AG04450 (cell line): ENCODE measurements around the gene MS4A10. TPM values are rescaled to one million over a fixed set of nuclear protein-coding genes. Genes with fewer than 3 reads are reported as not detected.

Experiments
- CTCF ChIA-PET: fragments of 300-600, 350-600 bp; formaldehyde crosslinking; extraction: SDS; loops from one replicate; lab custom pipeline; 2022; ENCODE audit warnings: antibody characterized with exemption, inconsistent platforms; lab: Charles Lee
- POLR2A ChIA-PET: fragments of 350-600 bp; formaldehyde crosslinking; extraction: SDS; loops from one replicate; lab custom pipeline; 2021; ENCODE audit warnings: antibody characterized with exemption, inconsistent platforms; lab: Yijun Ruan, JAX
- DNase-seq: peaks from one replicate; pipeline ENCODE4 v3.0.0-alpha.2; 2011; ENCODE audit warnings: low read depth, low spot score
- H3K27ac ChIP-seq: one replicate; pipeline ENCODE4 v1.5.1; 2012; ENCODE audit warnings: low read depth, low read length, control low read depth
- H3K27me3 ChIP-seq: one replicate; pipeline ENCODE4 v1.6.0; 2012; ENCODE audit warnings: low read length; ENCODE audit not compliant: control insufficient read depth, insufficient read depth
- H3K4me3 ChIP-seq: 2 replicates; pipeline ENCODE4 v1.5.1; 2011; ENCODE audit warnings: mild to moderate bottlenecking, low read depth, low read length, control low read depth
- H3K9me3 ChIP-seq: 2 replicates; pipeline ENCODE4 v1.5.1; 2012; ENCODE audit warnings: low read length; ENCODE audit not compliant: control insufficient read depth, insufficient read depth
- CTCF ChIP-seq: IDR thresholded peaks from 2 replicates; pipeline ENCODE4 v1.5.1; 2011; ENCODE audit warnings: low read depth, low read length, control low read depth, inconsistent platforms
- polyA plus RNA-seq: library from polyadenylated mRNA; depleted of rRNA; stranded (reverse); fragments of >200 nt; gene quantifications from 2 replicates; pipeline ENCODE4 v1.2.3, GENCODE V29; 2011

The MS4A10 gene
- polyA plus RNA-seq, 1 experiment = not detected

GRCh38 chr11:60765355-60765754, 19.8 kb upstream of the MS4A10 start:
- Histone ChIP-seq H3K9me3 (no peaks in the 10 kb centered on the region; the same call in 1 of the 2 replicates), H3K27ac (no peak overlapping the region), H3K27me3 (peaks cover 6% of the 10 kb centered on the region), H3K4me3 (no peak overlapping the region)
- TF ChIP-seq CTCF = no peak
- DNase-seq = no peak
- CTCF ChIA-PET = interaction anchor here (1.3 to 1.8 kb wide), 2 partner anchors 9 to 122 kb away, joined by 4 read pairs; partner anchors contain the start of gene MS4A15
- POLR2A ChIA-PET = interaction anchor here (1.1 kb wide), 1 partner anchor 10 kb away, joined by 6 read pairs; no protein-coding TSS in a partner anchor

- no peak for DNase-seq
- H3K9me3 ChIP-seq = no peaks in the 10 kb centered on the region; the same call in 1 of the 2 replicates
- no peak overlapping the region for H3K27ac ChIP-seq
- CTCF ChIA-PET = interaction anchor here (1.0 to 1.8 kb wide), 3 partner anchors 9 to 121 kb away, joined by 4 to 8 read pairs (median 5); no protein-coding TSS in a partner anchor
- H3K4me3 ChIP-seq = no peak overlapping the region
- H3K27me3 ChIP-seq = peaks cover 6% of the 10 kb centered on the region
- no peak for TF ChIP-seq CTCF
- POLR2A ChIA-PET = no interaction called here
These were observed 18.6 kb upstream of the MS4A10 start for GRCh38 chr11:60766547-60766946.

DNA sequence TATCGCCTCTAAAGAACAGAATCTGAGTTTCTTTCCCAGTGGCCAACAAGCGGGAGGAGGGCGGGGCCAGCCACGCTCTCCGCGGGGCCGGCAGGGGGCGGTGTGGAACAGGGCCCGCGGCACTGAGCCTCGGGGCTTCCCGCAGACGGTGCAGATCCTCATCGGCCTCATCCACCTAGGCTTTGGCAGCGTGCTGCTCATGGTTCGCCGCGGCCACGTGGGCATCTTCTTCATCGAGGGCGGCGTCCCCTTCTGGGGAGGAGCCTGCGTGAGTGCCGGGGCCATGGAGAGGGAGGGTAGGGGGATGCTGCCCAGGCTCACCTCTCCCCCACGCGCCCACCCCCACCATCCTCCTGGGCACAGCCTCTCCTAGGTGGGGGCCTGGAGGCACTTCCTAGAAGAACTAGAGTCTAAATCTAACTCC, 17.7 kb upstream of the MS4A10 start:
- ChIA-PET POLR2A (no interaction called here), CTCF (interaction anchor here (1.0 to 1.8 kb wide), 3 partner anchors 8 to 120 kb away, joined by 4 to 8 read pairs (median 5); no protein-coding TSS in a partner anchor)
- Histone ChIP-seq H3K27ac (no peak overlapping the region), H3K9me3 (no peaks in the 10 kb centered on the region; the same call in 1 of the 2 replicates), H3K4me3 (no peak overlapping the region), H3K27me3 (peaks cover 6% of the 10 kb centered on the region)
- no peak for DNase-seq
- TF ChIP-seq CTCF = peak; percentile 35

GRCh38 chr11:60768202-60768601, 16.9 kb upstream of the MS4A10 start:
- Histone ChIP-seq H3K27me3 (peaks cover 9% of the 10 kb centered on the region), H3K9me3 (no peaks in the 10 kb centered on the region; the same call in 1 of the 2 replicates), H3K4me3 (no peak overlapping the region), H3K27ac (no peak overlapping the region)
- ChIA-PET CTCF (no interaction called here), POLR2A (no interaction called here)
- TF ChIP-seq CTCF = no peak
- DNase-seq = no peak

- Histone ChIP-seq H3K4me3 (no peak overlapping the region), H3K27ac (no peak overlapping the region), H3K27me3 (peaks cover 9% of the 10 kb centered on the region), H3K9me3 (no peaks in the 10 kb centered on the region; the same call in 1 of the 2 replicates)
- ChIA-PET POLR2A (no interaction called here), CTCF (interaction anchor here (1.5 kb wide), 1 partner anchor 9 kb away, joined by 4 read pairs; no protein-coding TSS in a partner anchor)
- no peak for DNase-seq
- TF ChIP-seq CTCF = no peak
These were observed 15.9 kb upstream of the MS4A10 start for GRCh38 chr11:60769273-60769672.
